OCI-LY1 (cell line): ENCODE results near the gene IDH3A.

Experiments
- H2AFZ ChIP-seq: fragments of 200-600 bp; sonication (generic), shearing (Covaris generic); 2 replicates; pipeline ENCODE4 v1.6.0; 2014; ENCODE audit warnings: antibody characterized with exemption, mild to moderate bottlenecking, low read length
- H3F3A ChIP-seq: fragments of 200-600 bp; sonication (generic), shearing (Covaris generic); 2 replicates; pipeline ENCODE4 v1.6.0; 2014; ENCODE audit warnings: mild to moderate bottlenecking, antibody characterized with exemption, low read length, moderate library complexity; ENCODE audit not compliant: insufficient read depth
- H3K27ac ChIP-seq: fragments of 200-600 bp; sonication (generic); 2 replicates; pipeline ENCODE4 v1.5.1; 2014; ENCODE audit warnings: low read length, mixed run types, mild to moderate bottlenecking, low read depth; ENCODE audit not compliant: poor library complexity, severe bottlenecking
- H3K27me3 ChIP-seq: fragments of 200-600 bp; sonication (generic); 2 replicates; pipeline ENCODE4 v1.6.0; 2014; ENCODE audit warnings: antibody characterized with exemption, mild to moderate bottlenecking, low read length, moderate library complexity; ENCODE audit not compliant: insufficient read depth
- H3K36me3 ChIP-seq: fragments of 200-600 bp; sonication (generic); 2 replicates; pipeline ENCODE4 v1.6.1; 2014; ENCODE audit warnings: mild to moderate bottlenecking, antibody characterized with exemption, low read length, moderate library complexity, mixed read lengths; ENCODE audit not compliant: insufficient read depth
- H3K4me1 ChIP-seq: fragments of 200-600 bp; sonication (generic); 2 replicates; pipeline ENCODE4 v1.5.1; 2014; ENCODE audit warnings: mild to moderate bottlenecking, low read length, moderate library complexity; ENCODE audit not compliant: insufficient read depth, severe bottlenecking
- H3K4me2 ChIP-seq: fragments of 200-600 bp; sonication (generic), shearing (Covaris generic); 2 replicates; pipeline ENCODE4 v1.6.1; 2014; ENCODE audit warnings: low read length
- H3K4me3 ChIP-seq: fragments of 200-600 bp; sonication (generic); 2 replicates; pipeline ENCODE4 v1.5.1; 2014; ENCODE audit warnings: low read length, low read depth, mild to moderate bottlenecking, mixed read lengths; ENCODE audit not compliant: poor library complexity, severe bottlenecking
- H3K79me2 ChIP-seq: fragments of 200-600 bp; shearing (Covaris generic); 2 replicates; pipeline ENCODE4 v1.6.1; 2016; ENCODE audit warnings: mixed run types, low read length, mixed read lengths; ENCODE audit not compliant: insufficient read depth
- H3K9ac ChIP-seq: fragments of 200-600 bp; sonication (generic), shearing (Covaris generic); 2 replicates; pipeline ENCODE4 v1.6.1; 2014; ENCODE audit warnings: mild to moderate bottlenecking, low read length, mixed read lengths
- H3K9me2 ChIP-seq: fragments of 200-600 bp; sonication (generic), shearing (Covaris generic); 2 replicates; pipeline ENCODE4 v1.6.1; 2014; ENCODE audit warnings: low read depth, mild to moderate bottlenecking, low read length, mixed read lengths
- H3K9me3 ChIP-seq: fragments of 200-600 bp; shearing (Covaris generic); 2 replicates; pipeline ENCODE4 v1.6.1; 2014; ENCODE audit warnings: low read length, mixed read lengths
- H4K20me1 ChIP-seq: fragments of 200-600 bp; sonication (generic), shearing (Covaris generic); 2 replicates; pipeline ENCODE4 v1.6.0; 2016; ENCODE audit warnings: mild to moderate bottlenecking, low read length; ENCODE audit not compliant: insufficient read depth
- EZH2 ChIP-seq: fragments of 200-600 bp; sonication (generic), shearing (Covaris generic); IDR thresholded peaks from 2 replicates; pipeline ENCODE4 v1.8.0; 2017; ENCODE audit warnings: borderline replicate concordance, mixed run types, mild to moderate bottlenecking, antibody characterized with exemption, low read length, moderate library complexity, mixed read lengths
- TF ChIP-seq, protein P1 (sequence below): fragments of 200-600 bp; sonication (generic), shearing (Covaris generic); IDR thresholded peaks from 2 replicates; pipeline ENCODE4 v1.5.1; 2017; ENCODE audit warnings: mild to moderate bottlenecking, antibody characterized with exemption, low read length, moderate library complexity, mixed read lengths

The IDH3A gene

GRCh38 chr15:78139578-78139977 is 9.6 kb upstream of the IDH3A start:
- no peaks in the 10 kb centered on the region for H3K27me3 ChIP-seq
- TF ChIP-seq EZH2: no peak
- TF ChIP-seq, protein P1, sequence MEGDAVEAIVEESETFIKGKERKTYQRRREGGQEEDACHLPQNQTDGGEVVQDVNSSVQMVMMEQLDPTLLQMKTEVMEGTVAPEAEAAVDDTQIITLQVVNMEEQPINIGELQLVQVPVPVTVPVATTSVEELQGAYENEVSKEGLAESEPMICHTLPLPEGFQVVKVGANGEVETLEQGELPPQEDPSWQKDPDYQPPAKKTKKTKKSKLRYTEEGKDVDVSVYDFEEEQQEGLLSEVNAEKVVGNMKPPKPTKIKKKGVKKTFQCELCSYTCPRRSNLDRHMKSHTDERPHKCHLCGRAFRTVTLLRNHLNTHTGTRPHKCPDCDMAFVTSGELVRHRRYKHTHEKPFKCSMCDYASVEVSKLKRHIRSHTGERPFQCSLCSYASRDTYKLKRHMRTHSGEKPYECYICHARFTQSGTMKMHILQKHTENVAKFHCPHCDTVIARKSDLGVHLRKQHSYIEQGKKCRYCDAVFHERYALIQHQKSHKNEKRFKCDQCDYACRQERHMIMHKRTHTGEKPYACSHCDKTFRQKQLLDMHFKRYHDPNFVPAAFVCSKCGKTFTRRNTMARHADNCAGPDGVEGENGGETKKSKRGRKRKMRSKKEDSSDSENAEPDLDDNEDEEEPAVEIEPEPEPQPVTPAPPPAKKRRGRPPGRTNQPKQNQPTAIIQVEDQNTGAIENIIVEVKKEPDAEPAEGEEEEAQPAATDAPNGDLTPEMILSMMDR: no peak
- H3K4me3 ChIP-seq: no peak overlapping the region
- H3K36me3 ChIP-seq: no peaks in the 10 kb centered on the region
- H2AFZ ChIP-seq: no peak overlapping the region
- no peaks in the 10 kb centered on the region for H3K9me2 ChIP-seq
- H3K4me2 ChIP-seq: no peak overlapping the region
- H3K27ac ChIP-seq: no peak overlapping the region
- no peaks in the 10 kb centered on the region for H4K20me1 ChIP-seq
- no peak overlapping the region for H3K9ac ChIP-seq
- H3K79me2 ChIP-seq: no peaks in the 10 kb centered on the region
- H3K9me3 ChIP-seq: no peaks in the 10 kb centered on the region
- no peaks in the 10 kb centered on the region for H3K4me1 ChIP-seq
- H3F3A ChIP-seq: no peaks in the 10 kb centered on the region

GRCh38 chr15:78140292-78140691 is 8.9 kb upstream of the IDH3A start:
- no peak overlapping the region for H3K4me2 ChIP-seq
- H3K4me3 ChIP-seq: no peak overlapping the region
- no peaks in the 10 kb centered on the region for H3K36me3 ChIP-seq
- no peaks in the 10 kb centered on the region for H3K27me3 ChIP-seq
- H4K20me1 ChIP-seq: no peaks in the 10 kb centered on the region
- no peak overlapping the region for H3K27ac ChIP-seq
- H2AFZ ChIP-seq: no peak overlapping the region
- no peaks in the 10 kb centered on the region for H3F3A ChIP-seq
- no peak overlapping the region for H3K9ac ChIP-seq
- no peaks in the 10 kb centered on the region for H3K79me2 ChIP-seq
- H3K4me1 ChIP-seq: no peaks in the 10 kb centered on the region
- TF ChIP-seq, protein P1: no peak
- no peak for TF ChIP-seq EZH2
- no peaks in the 10 kb centered on the region for H3K9me3 ChIP-seq
- no peaks in the 10 kb centered on the region for H3K9me2 ChIP-seq

DNA sequence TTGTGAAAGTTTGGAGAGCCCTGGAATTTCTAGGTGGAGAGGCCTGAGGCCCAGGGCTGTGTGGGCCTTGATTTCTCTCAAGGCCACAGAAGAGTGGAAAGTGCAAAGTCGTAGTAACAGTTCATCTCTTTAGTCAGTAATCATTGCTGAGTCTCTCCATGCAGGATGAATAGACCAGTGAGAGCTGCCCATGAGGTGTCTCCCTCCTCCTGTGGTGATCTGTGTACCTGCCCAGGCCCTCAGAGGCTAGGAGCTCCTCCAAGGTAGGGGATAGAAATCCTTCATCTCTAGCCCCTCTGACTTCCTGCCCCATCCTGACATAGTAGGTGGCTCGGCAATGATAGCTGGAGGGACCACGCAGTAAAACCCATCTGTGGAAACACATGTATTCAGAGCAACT is 6.8 kb upstream of the IDH3A start:
- Histone ChIP-seq H3K4me3 (no peak overlapping the region), H2AFZ (no peak overlapping the region), H3K4me2 (no peak overlapping the region)

More for the DNA sequence above, 6.8 kb upstream of the IDH3A start:
- Histone ChIP-seq H3K9ac (no peak overlapping the region), H3K79me2 (no peaks in the 10 kb centered on the region), H3K4me1 (no peaks in the 10 kb centered on the region), H3K27me3 (no peaks in the 10 kb centered on the region), H3K27ac (no peak overlapping the region), H3F3A (no peaks in the 10 kb centered on the region), H3K9me3 (no peaks in the 10 kb centered on the region), H3K36me3 (no peaks in the 10 kb centered on the region), H4K20me1 (no peaks in the 10 kb centered on the region), H3K9me2 (no peaks in the 10 kb centered on the region)
- TF ChIP-seq, protein P1: no peak
- TF ChIP-seq EZH2: no peak
